H9 (cell line): Measurements from ENCODE around the gene HSPA12A. TPM values are rescaled to one million over a fixed set of nuclear protein-coding genes. Genes with fewer than 3 reads are reported as not detected.

Experiments used
- DNase-seq: peaks from one replicate; pipeline ENCODE4 v3.0.0-alpha.2; 2017
- H2AFZ ChIP-seq: one replicate; pipeline ENCODE4 v1.6.1; 2013; ENCODE audit warnings: mild to moderate bottlenecking, low read length, control low read depth, moderate library complexity
- H2AK5ac ChIP-seq: 2 replicates; pipeline ENCODE4 v1.6.1; 2013; ENCODE audit warnings: low read length, control low read depth, mixed read lengths; ENCODE audit not compliant: insufficient read length
- H2BK120ac ChIP-seq: one replicate; pipeline ENCODE4 v1.6.1; 2013; ENCODE audit warnings: low read depth, mild to moderate bottlenecking, low read length, control low read depth, inconsistent platforms; ENCODE audit not compliant: poor library complexity, severe bottlenecking
- H2BK12ac ChIP-seq: 2 replicates; pipeline ENCODE4 v1.6.1; 2013; ENCODE audit warnings: low read length, control low read depth, mixed read lengths, low read depth; ENCODE audit not compliant: insufficient read length
- H2BK15ac ChIP-seq: 2 replicates; pipeline ENCODE4 v1.6.1; 2013; ENCODE audit warnings: low read depth, low read length, control low read depth
- H2BK20ac ChIP-seq: one replicate; pipeline ENCODE4 v1.6.1; 2013; ENCODE audit warnings: low read depth, mild to moderate bottlenecking, low read length, control low read depth, inconsistent platforms; ENCODE audit not compliant: poor library complexity, severe bottlenecking
- H2BK5ac ChIP-seq: 2 replicates; pipeline ENCODE4 v1.6.1; 2013; ENCODE audit warnings: low read length, control low read depth, mixed read lengths; ENCODE audit not compliant: insufficient read length
- H3K14ac ChIP-seq: 2 replicates; pipeline ENCODE4 v1.6.1; 2013; ENCODE audit warnings: low read length, control low read depth; ENCODE audit not compliant: insufficient read depth
- H3K18ac ChIP-seq: 2 replicates; pipeline ENCODE4 v1.6.1; 2013; ENCODE audit warnings: low read depth, mild to moderate bottlenecking, mixed read lengths, low read length, control low read depth; ENCODE audit not compliant: insufficient read length
- H3K23ac ChIP-seq: 2 replicates; pipeline ENCODE4 v1.6.1; 2013; ENCODE audit warnings: low read length, control low read depth, mixed read lengths, low read depth; ENCODE audit not compliant: insufficient read length
- H3K23me2 ChIP-seq: 2 replicates; pipeline ENCODE4 v1.6.1; 2013; ENCODE audit warnings: low read depth, mild to moderate bottlenecking, mixed read lengths, low read length, control low read depth; ENCODE audit not compliant: insufficient read length, poor library complexity, severe bottlenecking
- H3K27ac ChIP-seq: 2 replicates; pipeline ENCODE4 v1.5.1; 2013; ENCODE audit warnings: low read length, control low read depth, mixed read lengths, low read depth; ENCODE audit not compliant: insufficient read length
- H3K27me3 ChIP-seq: 2 replicates; pipeline ENCODE4 v1.6.1; 2013; ENCODE audit warnings: low read length, control low read depth, inconsistent platforms; ENCODE audit not compliant: insufficient read depth
- H3K4ac ChIP-seq: 2 replicates; pipeline ENCODE4 v1.6.1; 2013; ENCODE audit warnings: low read depth, mild to moderate bottlenecking, control low read depth, inconsistent platforms, low read length, moderate library complexity
- H3K4me1 ChIP-seq: 2 replicates; pipeline ENCODE4 v1.6.1; 2013; ENCODE audit warnings: low read length, control low read depth, inconsistent platforms; ENCODE audit not compliant: insufficient read depth
- H3K4me2 ChIP-seq: 2 replicates; pipeline ENCODE4 v1.6.1; 2013; ENCODE audit warnings: low read length, control low read depth, mixed read lengths; ENCODE audit not compliant: insufficient read length, insufficient read depth
- H3K56ac ChIP-seq: 2 replicates; pipeline ENCODE4 v1.6.1; 2013; ENCODE audit warnings: low read depth, mild to moderate bottlenecking, mixed read lengths, low read length, control low read depth; ENCODE audit not compliant: insufficient read length
- H3K79me1 ChIP-seq: 2 replicates; pipeline ENCODE4 v1.6.1; 2013; ENCODE audit warnings: low read depth, mild to moderate bottlenecking, moderate library complexity, low read length, control low read depth, inconsistent platforms; ENCODE audit not compliant: insufficient read depth, poor library complexity, severe bottlenecking
- H3K79me2 ChIP-seq: 2 replicates; pipeline ENCODE4 v1.6.1; 2013; ENCODE audit warnings: low read length, control low read depth, inconsistent platforms; ENCODE audit not compliant: insufficient read depth
- H3K9ac ChIP-seq: 2 replicates; pipeline ENCODE4 v1.6.1; 2013; ENCODE audit warnings: low read length, control low read depth, mixed read lengths; ENCODE audit not compliant: insufficient read length; ENCODE audit errors: extremely low read depth
- H3K9me3 ChIP-seq: one replicate; pipeline ENCODE4 v1.6.1; 2013; ENCODE audit warnings: low read depth, low read length, inconsistent platforms; ENCODE audit not compliant: control insufficient read depth
- H3T11ph ChIP-seq: one replicate; pipeline ENCODE4 v1.6.1; 2013; ENCODE audit warnings: mild to moderate bottlenecking, low read length, control low read depth, inconsistent platforms
- H4K20me1 ChIP-seq: one replicate; pipeline ENCODE4 v1.6.1; 2013; ENCODE audit not compliant: control insufficient read depth, insufficient read length, insufficient read depth
- H4K5ac ChIP-seq: 2 replicates; pipeline ENCODE4 v1.6.1; 2013; ENCODE audit warnings: low read depth, mild to moderate bottlenecking, mixed read lengths, low read length, control low read depth; ENCODE audit not compliant: insufficient read length
- H4K8ac ChIP-seq: replicated peaks from 2 replicates; pipeline ENCODE4 v1.6.1; 2013; ENCODE audit warnings: low read length, control low read depth, mixed read lengths, low read depth; ENCODE audit not compliant: insufficient read length
- H4K91ac ChIP-seq: 2 replicates; pipeline ENCODE4 v1.6.1; 2013; ENCODE audit warnings: low read depth, mild to moderate bottlenecking, moderate library complexity, mixed read lengths, low read length, control low read depth; ENCODE audit not compliant: insufficient read length
- H3K27ac Mint-ChIP-seq, 3 experiments: 2 replicates in 2 of 3; 3 replicates in 1 of 3; pipeline ENCODE4 v1.8.0; 2020 to 2021; ENCODE audit warnings: mixed read lengths in 3 of 3, mild to moderate bottlenecking in 1 of 3, moderate library complexity in 1 of 3
- H3K27me3 Mint-ChIP-seq: 2 replicates; pipeline ENCODE4 v1.8.0; 2021; ENCODE audit warnings: low read depth, mild to moderate bottlenecking, moderate library complexity, mixed read lengths
- H3K36me3 Mint-ChIP-seq, 3 experiments: 2 replicates in 2 of 3; 3 replicates in 1 of 3; pipeline ENCODE4 v1.8.0; 2020 to 2021; ENCODE audit warnings: low read depth in 3 of 3, mixed read lengths in 3 of 3; ENCODE audit not compliant: insufficient read depth in 1 of 3
- H3K4me1 Mint-ChIP-seq, 2 experiments: 2 replicates each; pipeline ENCODE4 v1.8.0; 2020; ENCODE audit warnings: mixed read lengths in 2 of 2
- H3K4me3 Mint-ChIP-seq, 2 experiments: 2 replicates in 1 of 2; 3 replicates in 1 of 2; pipeline ENCODE4 v1.8.0; 2020 to 2021; ENCODE audit warnings: mild to moderate bottlenecking in 2 of 2, mixed read lengths in 2 of 2, moderate library complexity in 1 of 2
- H3K9me3 Mint-ChIP-seq, 2 experiments: 2 replicates in 1 of 2; 3 replicates in 1 of 2; pipeline ENCODE4 v1.8.0; 2020; ENCODE audit warnings: mild to moderate bottlenecking in 2 of 2, mixed read lengths in 2 of 2, moderate library complexity in 1 of 2
- CTCF ChIP-seq: fragments of 200-600 bp; sonication (generic); conservative IDR thresholded peaks from 3 replicates; pipeline ENCODE4 v1.8.0; 2021; ENCODE audit warnings: antibody characterized with exemption, mild to moderate bottlenecking
- WGBS: extraction: QIAGEN DNeasy Blood & Tissue Kit; methylation state at CpG from one replicate; pipeline ENCODE4 v1.1.7; 2013; ENCODE audit warnings: missing lambda C conversion rate, low lambda C conversion rate, mixed read lengths; ENCODE audit not compliant: insufficient read length; ENCODE audit errors: extremely low coverage; 5-methylcytosine and 5-hydroxymethylcytosine counted together
- total RNA-seq: library from RNA; stranded (reverse); gene quantifications from 2 replicates; pipeline ENCODE4 v1.2.1, GENCODE V29; 2021

The HSPA12A gene
- total RNA-seq, 1 experiment from 2014 or later, result 3.2 TPM

- Histone ChIP-seq H3K9me3 (no peaks in the 10 kb centered on the region), H4K91ac (no peak overlapping the region), H3K4me1 (no peaks in the 10 kb centered on the region), H3K9ac (no peak overlapping the region), H3T11ph (no peak overlapping the region), H3K23ac (no peak overlapping the region), H2BK12ac (no peak overlapping the region), H3K79me1 (no peaks in the 10 kb centered on the region), H3K4ac (no peak overlapping the region), H2AFZ (no peak overlapping the region), H2AK5ac (no peak overlapping the region), H3K18ac (no peak overlapping the region), H2BK20ac (no peak overlapping the region), H3K27ac (no peak overlapping the region), H2BK5ac (no peak overlapping the region), H3K23me2 (no peaks in the 10 kb centered on the region), H4K20me1 (no peaks in the 10 kb centered on the region), H3K27me3 (peaks cover 8% of the 10 kb centered on the region), H4K8ac (no peak overlapping the region), H3K4me2 (no peak overlapping the region), H4K5ac (no peak overlapping the region), H2BK15ac (no peak overlapping the region), H3K56ac (no peak overlapping the region), H2BK120ac (no peak overlapping the region), H3K79me2 (no peaks in the 10 kb centered on the region), H3K14ac (no peak overlapping the region)
- WGBS, result no CpG with 5 or more reads among the region's 1 CpG
- Mint-ChIP-seq H3K36me3 (no peaks in the 10 kb centered on the region; a peak in 1 of 7 replicates), H3K9me3 (peaks cover 5 to 9% of the 10 kb centered on the region in 2 experiments; a peak in 4 of 5 replicates), H3K27me3 (peaks cover 57% of the 10 kb centered on the region), H3K4me1 (peaks cover 2 to 4% of the 10 kb centered on the region in 2 experiments; a peak in 2 of 4 replicates), H3K4me3 (no peak overlapping the region), H3K27ac (no peak overlapping the region)
- no peak for TF ChIP-seq CTCF
- DNase-seq, result no peak
These were observed 5.7 kb upstream of the HSPA12A start for GRCh38 chr10:116748041-116748440.
